OCI-LY1 (cell line): ENCODE results near the gene ACRBP.

Source experiments
- H2AFZ ChIP-seq: fragments of 200-600 bp; sonication (generic), shearing (Covaris generic); 2 replicates; pipeline ENCODE4 v1.6.0; 2014; ENCODE audit warnings: antibody characterized with exemption, mild to moderate bottlenecking, low read length
- H3F3A ChIP-seq: fragments of 200-600 bp; sonication (generic), shearing (Covaris generic); 2 replicates; pipeline ENCODE4 v1.6.0; 2014; ENCODE audit warnings: mild to moderate bottlenecking, antibody characterized with exemption, low read length, moderate library complexity; ENCODE audit not compliant: insufficient read depth
- H3K27ac ChIP-seq: fragments of 200-600 bp; sonication (generic); 2 replicates; pipeline ENCODE4 v1.5.1; 2014; ENCODE audit warnings: low read length, mixed run types, mild to moderate bottlenecking, low read depth; ENCODE audit not compliant: poor library complexity, severe bottlenecking
- H3K27me3 ChIP-seq: fragments of 200-600 bp; sonication (generic); 2 replicates; pipeline ENCODE4 v1.6.0; 2014; ENCODE audit warnings: antibody characterized with exemption, mild to moderate bottlenecking, low read length, moderate library complexity; ENCODE audit not compliant: insufficient read depth
- H3K36me3 ChIP-seq: fragments of 200-600 bp; sonication (generic); 2 replicates; pipeline ENCODE4 v1.6.1; 2014; ENCODE audit warnings: mild to moderate bottlenecking, antibody characterized with exemption, low read length, moderate library complexity, mixed read lengths; ENCODE audit not compliant: insufficient read depth
- H3K4me1 ChIP-seq: fragments of 200-600 bp; sonication (generic); 2 replicates; pipeline ENCODE4 v1.5.1; 2014; ENCODE audit warnings: mild to moderate bottlenecking, low read length, moderate library complexity; ENCODE audit not compliant: insufficient read depth, severe bottlenecking
- H3K4me2 ChIP-seq: fragments of 200-600 bp; sonication (generic), shearing (Covaris generic); 2 replicates; pipeline ENCODE4 v1.6.1; 2014; ENCODE audit warnings: low read length
- H3K4me3 ChIP-seq: fragments of 200-600 bp; sonication (generic); 2 replicates; pipeline ENCODE4 v1.5.1; 2014; ENCODE audit warnings: low read length, low read depth, mild to moderate bottlenecking, mixed read lengths; ENCODE audit not compliant: poor library complexity, severe bottlenecking
- H3K79me2 ChIP-seq: fragments of 200-600 bp; shearing (Covaris generic); 2 replicates; pipeline ENCODE4 v1.6.1; 2016; ENCODE audit warnings: mixed run types, low read length, mixed read lengths; ENCODE audit not compliant: insufficient read depth
- H3K9ac ChIP-seq: fragments of 200-600 bp; sonication (generic), shearing (Covaris generic); 2 replicates; pipeline ENCODE4 v1.6.1; 2014; ENCODE audit warnings: mild to moderate bottlenecking, low read length, mixed read lengths
- H3K9me2 ChIP-seq: fragments of 200-600 bp; sonication (generic), shearing (Covaris generic); 2 replicates; pipeline ENCODE4 v1.6.1; 2014; ENCODE audit warnings: low read depth, mild to moderate bottlenecking, low read length, mixed read lengths
- H3K9me3 ChIP-seq: fragments of 200-600 bp; shearing (Covaris generic); 2 replicates; pipeline ENCODE4 v1.6.1; 2014; ENCODE audit warnings: low read length, mixed read lengths
- H4K20me1 ChIP-seq: fragments of 200-600 bp; sonication (generic), shearing (Covaris generic); 2 replicates; pipeline ENCODE4 v1.6.0; 2016; ENCODE audit warnings: mild to moderate bottlenecking, low read length; ENCODE audit not compliant: insufficient read depth
- CTCF ChIP-seq: fragments of 200-600 bp; sonication (generic), shearing (Covaris generic); IDR thresholded peaks from 2 replicates; pipeline ENCODE4 v1.5.1; 2017; ENCODE audit warnings: mild to moderate bottlenecking, antibody characterized with exemption, low read length, moderate library complexity, mixed read lengths
- EZH2 ChIP-seq: fragments of 200-600 bp; sonication (generic), shearing (Covaris generic); IDR thresholded peaks from 2 replicates; pipeline ENCODE4 v1.8.0; 2017; ENCODE audit warnings: borderline replicate concordance, mixed run types, mild to moderate bottlenecking, antibody characterized with exemption, low read length, moderate library complexity, mixed read lengths

ACRBP gene

GRCh38 chr12:6647083-6647604, at the start of gene ACRBP:
Gene ACRBP (minus strand): TSS chr12:6647432. CDS start chr12:6647366, 66 bp downstream.
- Histone ChIP-seq H3K9ac (peak within 1 kb of the TSS; percentile 77), H4K20me1 (no peaks in the 10 kb centered on the region), H3K9me3 (peaks cover 33% of the 10 kb centered on the region), H3K4me3 (peak within 1 kb of the TSS; percentile 72), H3K79me2 (no peaks in the 10 kb centered on the region), H3K27ac (no peak within 1 kb of the TSS), H3F3A (no peaks in the 10 kb centered on the region), H3K4me1 (peaks cover 13% of the 10 kb centered on the region), H3K27me3 (no peaks in the 10 kb centered on the region), H2AFZ (no peak within 1 kb of the TSS), H3K9me2 (no peaks in the 10 kb centered on the region), H3K36me3 (peaks cover 52% of the 10 kb centered on the region), H3K4me2 (peak within 1 kb of the TSS; percentile 82)
- TF ChIP-seq EZH2: no peak
- no peak for TF ChIP-seq CTCF

GRCh38 chr12:6695313-6696045, 48.2 kb upstream of the ACRBP start:
- peaks cover 52% of the 10 kb centered on the region for H3K4me1 ChIP-seq
- H3K9me2 ChIP-seq: no peaks in the 10 kb centered on the region
- H3K79me2 ChIP-seq: no peaks in the 10 kb centered on the region
- H2AFZ ChIP-seq: no peak overlapping the region
- no peak overlapping the region for H3K9ac ChIP-seq
- no peak overlapping the region for H3K4me3 ChIP-seq
- no peak overlapping the region; the same call in 1 of the 2 replicates for H3K4me2 ChIP-seq
- H4K20me1 ChIP-seq: no peaks in the 10 kb centered on the region
- H3K27ac ChIP-seq: no peak overlapping the region
- H3F3A ChIP-seq: no peaks in the 10 kb centered on the region
- H3K36me3 ChIP-seq: peaks cover 4% of the 10 kb centered on the region; the same call in 1 of the 2 replicates
- no peak for TF ChIP-seq CTCF
- no peak for TF ChIP-seq EZH2
- no peaks in the 10 kb centered on the region for H3K9me3 ChIP-seq
- H3K27me3 ChIP-seq: 0 out of 2 replicates have a peak, but pooled peaks cover 5% of the 10 kb centered on the region

GRCh38 chr12:6694701-6695100, 47.5 kb upstream of the ACRBP start:
- TF ChIP-seq EZH2 (no peak), CTCF (no peak)
- H3K9me3 ChIP-seq: no peaks in the 10 kb centered on the region

More at GRCh38 chr12:6694701-6695100, 47.5 kb upstream of the ACRBP start:
- Histone ChIP-seq H3K36me3 (peaks cover 4% of the 10 kb centered on the region; the same call in 1 of the 2 replicates), H3K9ac (no peak overlapping the region), H3K9me2 (no peaks in the 10 kb centered on the region), H3K4me2 (no peak overlapping the region), H3F3A (no peaks in the 10 kb centered on the region), H3K27me3 (0 out of 2 replicates have a peak, but pooled peaks cover 4% of the 10 kb centered on the region), H3K27ac (no peak overlapping the region), H4K20me1 (no peaks in the 10 kb centered on the region), H3K4me3 (no peak overlapping the region), H3K79me2 (peaks cover 7% of the 10 kb centered on the region; the same call in 1 of the 2 replicates), H2AFZ (no peak overlapping the region), H3K4me1 (peaks cover 51% of the 10 kb centered on the region)
